C1 segment of cervical spinal cord (tissue), 14 donors: Measurements from ENCODE around the gene CPNE6.

Source experiments
- DNase-seq, 14 donors: peaks; one replicate each; lab custom pipeline; 2025; lab: John Stamatoyannopoulos, UW

The CPNE6 gene

DNA sequence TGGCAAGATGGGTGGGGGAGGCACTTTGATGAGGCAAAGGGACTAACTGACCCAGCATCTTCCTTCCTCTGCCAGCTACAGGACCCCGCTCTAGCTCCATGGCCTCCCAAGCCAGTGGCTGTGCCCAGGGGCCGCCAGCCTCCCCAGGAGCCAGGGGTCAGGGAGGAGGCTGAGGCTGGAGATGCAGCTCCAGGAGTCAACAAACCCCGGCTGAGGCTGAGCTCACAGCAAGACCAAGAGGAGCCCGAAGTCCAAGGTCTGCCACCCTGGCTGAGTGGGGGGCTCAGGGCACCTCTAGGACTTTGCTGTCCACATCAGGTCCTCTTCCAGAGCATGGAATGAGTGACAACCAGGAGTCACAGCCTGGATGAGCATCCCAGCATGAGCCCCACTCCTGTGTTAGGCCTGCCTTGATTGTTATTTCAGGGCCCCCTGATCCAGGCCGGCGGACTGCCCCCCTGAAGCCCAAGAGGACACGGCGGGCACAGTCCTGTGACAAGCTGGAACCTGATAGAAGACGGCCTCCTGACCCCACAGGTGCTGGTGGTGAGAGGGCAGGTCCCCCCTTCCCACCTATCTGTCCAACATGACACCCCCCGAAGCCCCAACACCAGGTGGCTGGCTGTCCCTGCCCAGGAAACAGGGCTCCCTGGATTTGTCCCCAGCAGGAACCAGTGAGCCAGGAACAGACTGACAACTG is 2.5 kb upstream of the CPNE6 start:
- no peak for DNase-seq

DNA sequence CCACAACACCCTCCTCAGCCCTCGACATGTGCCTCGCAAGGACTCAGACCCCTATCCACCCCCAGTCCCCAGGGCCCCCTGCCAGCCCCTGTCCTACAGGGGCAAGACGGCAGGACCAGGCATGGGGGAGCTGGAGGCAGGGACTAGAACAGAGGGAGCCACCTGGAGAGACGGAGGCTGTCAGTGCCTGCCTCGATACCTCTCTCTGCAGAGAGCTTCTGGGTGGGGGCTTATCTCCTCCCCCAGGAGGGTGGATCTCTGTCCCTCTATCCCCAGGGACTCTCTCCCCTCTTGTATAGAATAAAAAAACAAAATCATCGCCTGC is 2.0 kb upstream of the CPNE6 start:
- no peak for DNase-seq

DNA sequence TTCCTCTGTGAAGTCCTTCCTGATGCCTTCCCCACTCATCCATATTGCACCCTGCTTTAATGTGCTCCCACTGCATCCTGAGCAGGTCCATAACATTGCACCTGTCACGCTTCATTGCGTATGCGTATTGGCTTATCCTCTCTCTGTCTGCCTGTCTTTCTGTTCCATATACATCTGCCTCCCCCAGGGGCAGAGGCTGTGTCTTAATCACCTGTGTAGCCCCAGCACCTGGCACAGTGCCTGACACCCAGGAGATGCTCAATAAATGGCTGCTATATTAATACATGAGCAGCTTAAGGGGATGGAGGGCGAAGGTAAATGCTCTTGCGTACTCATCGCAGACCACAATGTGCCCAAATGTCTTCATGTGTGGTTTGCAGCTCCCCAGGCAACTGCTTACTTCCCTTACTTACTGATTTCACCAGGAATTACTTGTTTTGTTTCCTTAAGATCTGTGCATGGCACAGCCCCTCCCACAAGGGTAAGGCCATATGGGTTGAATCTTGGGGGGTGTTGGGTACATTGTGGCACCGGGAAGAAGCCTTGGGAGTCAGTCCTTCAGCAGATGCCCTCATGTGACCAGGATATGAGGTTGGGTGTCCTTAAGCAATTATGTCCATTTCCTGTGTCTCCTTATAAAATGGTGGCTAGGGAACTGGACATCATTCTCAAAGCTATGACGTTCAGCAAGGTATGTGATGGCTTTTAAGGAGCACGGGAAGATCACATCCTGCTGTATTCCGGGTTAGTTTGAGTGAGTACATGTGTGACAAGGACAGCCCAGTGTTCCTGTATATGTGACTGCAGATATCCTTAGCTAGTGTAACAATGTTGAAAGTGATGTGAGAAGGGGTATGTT is 848 bp upstream of the CPNE6 start:
- peak in 1 of 14 donors; percentile 64 for DNase-seq

DNA sequence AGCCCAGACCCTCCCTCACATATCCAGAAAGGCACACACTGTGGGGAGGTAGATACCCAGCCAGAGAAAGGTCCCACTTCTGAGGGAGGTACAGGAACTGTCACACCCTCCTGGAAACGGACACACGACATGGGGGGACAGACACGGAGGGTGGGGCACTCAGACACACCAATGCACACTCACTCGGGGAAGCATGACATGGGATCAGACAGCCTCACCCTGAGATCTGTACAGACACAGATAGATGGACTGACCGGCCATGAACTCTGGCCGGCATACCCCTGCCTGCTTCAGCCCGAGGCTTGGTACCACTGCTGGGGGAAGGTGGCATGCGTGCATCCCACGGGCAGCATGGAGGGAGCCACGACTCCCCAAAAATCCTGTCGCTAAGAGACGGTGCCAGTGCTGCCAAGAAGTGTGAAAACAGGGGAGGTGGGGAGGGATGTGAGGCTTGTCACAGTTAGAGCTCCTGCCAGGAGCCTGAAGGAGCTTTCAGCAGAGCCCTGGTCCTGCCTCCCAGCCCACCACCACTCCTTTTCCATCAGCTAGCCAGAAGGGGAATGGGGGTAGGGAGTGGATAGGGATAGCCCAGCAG is 571 bp downstream of the CPNE6 start:
- DNase-seq: peak in 4 of 14 donors; percentile 30 to 56 (median 48)

DNA sequence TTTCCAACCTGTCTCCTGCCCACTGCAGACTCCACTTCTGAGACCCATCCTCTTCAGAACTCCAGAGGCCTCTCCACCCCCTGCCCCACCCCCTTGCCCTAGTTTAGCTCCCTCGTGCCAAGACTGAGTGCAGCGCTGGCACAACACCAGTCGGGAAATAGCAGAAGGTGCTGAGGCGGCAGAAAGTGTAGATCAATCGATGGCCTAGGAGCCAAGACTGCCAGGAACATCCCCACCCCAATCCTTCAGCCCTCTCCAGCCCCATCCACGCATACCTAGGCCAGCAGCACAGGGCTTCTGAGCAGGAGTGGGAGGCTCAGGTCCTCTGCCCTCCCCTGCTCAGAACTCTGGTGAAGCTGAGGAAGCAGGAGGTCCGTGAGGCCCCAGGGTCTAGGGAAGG is 1.1 kb downstream of the CPNE6 start:
- peak in 6 of 14 donors; percentile 21 to 56 (median 43) for DNase-seq

DNA sequence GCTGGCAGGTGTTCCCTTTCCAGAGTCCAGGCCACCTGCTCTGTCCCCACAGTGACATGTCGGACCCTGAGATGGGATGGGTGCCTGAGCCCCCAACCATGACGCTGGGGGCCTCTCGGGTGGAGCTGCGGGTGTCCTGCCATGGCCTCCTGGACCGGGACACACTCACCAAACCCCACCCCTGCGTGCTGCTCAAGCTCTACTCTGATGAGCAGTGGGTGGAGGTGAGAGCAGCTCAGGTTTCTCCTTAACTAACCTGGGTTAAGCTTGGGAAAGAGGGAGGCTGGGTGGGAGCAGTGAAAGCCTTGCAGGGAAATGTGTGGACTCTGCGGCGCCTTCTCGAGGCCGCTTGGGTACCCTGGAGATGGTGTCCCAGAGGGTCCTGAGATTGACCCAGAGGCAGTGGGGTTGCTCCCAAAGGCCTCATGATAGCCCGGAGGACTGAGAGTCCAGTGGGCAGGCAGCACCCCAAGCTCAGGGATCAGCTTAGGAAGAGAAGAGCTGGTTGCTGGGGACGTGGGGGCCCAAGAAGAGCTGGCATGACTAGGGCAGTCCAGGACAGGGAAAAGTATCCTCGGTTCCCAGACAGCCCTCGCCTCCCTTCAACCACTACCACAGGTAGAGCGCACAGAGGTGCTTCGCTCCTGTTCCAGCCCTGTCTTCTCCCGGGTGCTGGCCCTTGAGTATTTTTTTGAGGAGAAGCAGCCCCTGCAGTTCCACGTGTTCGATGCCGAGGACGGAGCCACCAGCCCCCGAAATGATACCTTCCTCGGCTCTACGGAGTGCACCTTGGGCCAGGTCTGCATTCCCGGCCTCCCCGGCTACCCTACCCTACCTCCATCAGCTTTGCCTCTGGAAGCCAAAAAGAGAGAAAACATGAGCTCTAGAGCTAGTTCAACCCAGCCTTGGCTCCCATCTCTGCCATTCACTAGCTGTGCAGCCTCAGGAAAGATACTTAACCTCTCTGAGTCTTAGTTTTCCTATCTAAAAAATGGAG is 1.8 kb downstream of the CPNE6 start:
- no peak for DNase-seq

DNA sequence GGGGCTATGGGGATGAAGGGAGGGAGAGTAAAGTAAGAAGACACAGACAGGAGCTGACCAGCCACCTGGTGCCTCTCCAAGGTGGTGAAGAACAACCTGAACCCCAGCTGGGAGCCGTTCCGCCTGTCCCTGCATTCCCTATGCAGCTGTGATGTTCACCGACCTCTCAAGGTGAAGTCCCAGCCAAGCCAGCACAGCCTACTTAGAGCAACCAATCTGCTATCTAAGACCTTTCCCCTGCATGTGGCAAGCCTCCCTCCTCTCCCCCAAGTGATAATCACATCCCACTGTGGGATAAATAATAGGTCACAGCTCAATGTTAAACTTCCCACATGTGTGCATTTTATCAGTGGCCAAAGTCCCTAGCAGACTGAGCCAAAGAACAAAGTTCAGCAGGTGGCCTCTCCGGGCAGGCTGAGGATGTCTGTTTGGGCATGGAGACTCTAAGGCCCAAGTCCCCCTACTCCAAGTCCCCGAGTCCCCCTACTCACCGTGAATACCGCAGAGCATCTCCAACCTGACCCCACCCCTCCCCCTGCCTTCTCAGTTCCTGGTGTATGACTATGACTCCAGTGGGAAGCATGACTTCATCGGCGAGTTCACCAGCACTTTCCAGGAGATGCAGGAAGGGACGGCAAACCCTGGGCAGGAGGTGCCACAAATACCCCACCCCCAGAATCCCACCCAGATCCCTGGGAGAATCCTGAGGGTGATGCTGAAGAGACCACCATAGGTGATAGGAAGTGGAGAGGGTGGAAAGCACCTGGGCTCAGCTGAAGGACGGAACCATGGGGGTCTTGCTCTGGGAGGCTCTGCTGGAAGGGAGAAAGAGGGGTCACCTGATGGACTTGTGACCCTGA is 3.5 kb downstream of the CPNE6 start:
- DNase-seq: no peak

DNA sequence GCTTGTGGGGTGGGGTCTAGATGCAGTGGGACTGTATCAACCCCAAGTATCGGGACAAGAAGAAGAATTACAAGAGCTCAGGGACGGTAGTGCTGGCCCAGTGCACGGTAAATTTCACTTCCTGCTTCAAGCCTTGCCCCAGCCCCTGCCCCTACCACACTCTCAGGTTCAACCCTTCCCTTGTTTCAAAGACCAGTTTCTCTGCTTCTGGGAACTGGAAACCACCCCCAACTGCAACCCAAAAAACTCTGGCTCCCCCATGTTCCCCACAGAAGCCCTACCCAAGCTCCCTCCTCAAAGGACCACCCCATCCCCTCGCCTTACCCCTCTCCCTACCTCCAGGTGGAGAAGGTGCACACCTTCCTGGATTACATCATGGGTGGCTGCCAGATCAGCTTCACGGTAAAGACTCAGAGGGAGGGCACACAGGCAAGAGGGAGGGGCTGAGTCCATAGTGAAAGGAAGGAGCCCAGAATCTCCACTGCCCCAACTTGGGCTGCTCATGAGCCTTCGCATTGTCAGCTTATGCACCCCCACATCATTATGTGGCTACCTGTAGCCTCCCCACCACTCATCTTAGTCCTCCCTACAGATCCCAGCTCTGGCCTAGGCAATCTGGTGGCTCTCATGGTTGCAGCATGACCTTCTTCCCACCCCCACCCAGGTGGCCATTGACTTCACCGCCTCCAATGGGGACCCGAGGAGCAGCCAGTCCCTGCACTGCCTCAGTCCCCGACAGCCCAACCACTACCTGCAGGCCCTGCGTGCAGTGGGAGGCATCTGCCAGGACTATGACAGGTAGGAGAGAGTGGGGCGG is 4.3 kb downstream of the CPNE6 start:
- no peak for DNase-seq

DNA sequence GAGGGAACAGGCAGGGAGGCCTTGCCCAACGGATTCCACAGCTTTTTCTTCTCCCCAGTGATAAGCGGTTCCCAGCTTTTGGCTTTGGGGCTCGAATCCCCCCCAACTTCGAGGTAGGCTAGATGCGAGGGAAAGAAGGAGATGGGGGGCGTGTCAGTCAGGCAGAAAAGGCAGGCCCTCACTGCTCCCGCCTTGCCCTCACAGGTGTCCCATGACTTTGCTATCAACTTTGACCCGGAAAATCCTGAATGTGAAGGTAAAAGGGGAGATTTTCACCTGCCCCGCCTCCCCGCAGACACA is 4.9 kb downstream of the CPNE6 start:
- DNase-seq: no peak

DNA sequence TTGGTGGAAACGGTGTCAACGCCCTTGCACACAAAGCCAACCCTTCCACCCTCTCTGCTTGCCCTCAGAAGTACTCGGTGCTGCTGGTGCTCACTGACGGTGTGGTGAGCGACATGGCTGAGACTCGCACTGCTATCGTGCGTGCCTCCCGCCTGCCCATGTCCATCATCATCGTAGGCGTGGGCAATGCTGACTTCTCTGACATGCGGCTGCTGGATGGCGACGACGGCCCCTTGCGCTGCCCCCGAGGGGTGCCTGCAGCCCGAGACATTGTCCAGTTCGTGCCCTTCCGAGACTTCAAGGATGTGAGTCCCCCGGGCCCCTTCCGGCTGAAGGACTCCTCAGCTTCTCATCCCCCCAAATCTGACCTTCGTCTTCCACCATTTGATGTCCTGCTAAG is 5.7 kb downstream of the CPNE6 start:
- no peak for DNase-seq

DNA sequence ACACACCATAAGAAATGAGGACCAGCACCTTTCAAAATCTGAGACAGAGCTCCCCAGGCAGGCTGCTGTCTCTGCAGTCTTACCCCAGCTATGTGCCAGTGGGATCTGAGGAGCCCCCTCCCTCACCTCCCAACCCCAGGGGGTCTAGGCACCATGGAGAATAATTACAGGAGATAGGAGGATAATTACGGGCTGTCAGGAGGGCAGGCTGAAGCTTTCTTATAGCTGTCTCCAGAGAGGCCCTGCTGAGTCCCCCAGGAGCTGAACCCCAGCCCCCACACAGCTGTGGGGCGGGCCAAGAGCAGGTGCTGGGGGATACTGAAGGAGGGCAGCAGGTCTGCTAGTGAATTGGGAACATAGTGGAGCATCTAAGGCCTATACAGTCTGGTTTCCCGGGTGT is 6.8 kb downstream of the CPNE6 start:
- DNase-seq: no peak

DNA sequence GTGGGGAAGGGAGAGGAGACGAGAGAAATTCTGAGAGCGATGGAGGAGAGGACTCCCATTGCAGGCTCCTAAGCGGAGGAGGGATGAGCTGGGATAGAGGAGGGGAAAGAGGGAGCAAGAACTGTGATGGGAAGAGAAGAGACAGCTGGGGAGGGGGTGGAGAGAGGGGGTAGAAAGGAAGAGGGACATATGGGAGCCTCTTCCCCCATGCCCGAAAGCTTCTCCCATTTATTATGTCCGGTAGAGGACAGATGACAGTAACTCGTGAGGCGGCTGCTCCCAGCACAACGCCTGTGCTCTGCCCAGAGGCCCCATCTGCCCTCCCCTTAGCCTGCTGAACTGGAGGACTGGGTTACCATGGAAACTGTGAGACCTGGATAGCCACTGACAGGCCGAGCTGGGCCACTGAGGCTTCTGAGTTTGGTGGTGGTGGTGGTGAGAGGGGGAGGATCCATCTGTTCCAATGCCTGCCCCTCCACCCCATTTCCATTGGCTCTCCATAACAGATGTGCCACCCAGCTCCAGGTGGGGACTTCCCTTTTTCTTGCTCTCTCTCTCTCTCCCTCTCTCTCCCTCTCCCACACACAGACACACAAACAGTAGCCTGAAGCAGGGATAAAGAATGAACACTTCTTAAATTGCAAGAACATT is 8.3 kb downstream of the CPNE6 start:
- DNase-seq: peak in 5 of 14 donors; percentile 6 to 91 (median 16)

DNA sequence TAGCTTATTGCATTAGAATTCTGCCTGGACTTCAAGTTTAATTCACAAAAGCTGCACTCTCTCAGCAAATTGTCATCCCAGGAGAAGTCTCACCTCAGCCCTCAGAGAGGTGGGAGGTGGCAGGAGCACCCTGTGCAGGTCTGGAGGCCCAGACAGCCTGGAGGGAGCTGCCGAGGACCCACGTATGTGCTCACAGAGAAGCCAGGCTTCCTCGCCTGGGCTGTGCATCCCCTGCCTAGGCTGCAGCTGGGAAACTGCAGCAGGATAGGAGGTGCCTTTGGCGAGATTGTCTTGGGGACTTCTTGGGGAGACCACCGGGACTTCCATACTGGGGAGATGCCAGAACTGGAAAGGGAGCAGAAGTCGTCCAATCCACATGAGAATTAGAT is 8.8 kb downstream of the CPNE6 start:
- DNase-seq: peak in 1 of 14 donors; percentile 4

DNA sequence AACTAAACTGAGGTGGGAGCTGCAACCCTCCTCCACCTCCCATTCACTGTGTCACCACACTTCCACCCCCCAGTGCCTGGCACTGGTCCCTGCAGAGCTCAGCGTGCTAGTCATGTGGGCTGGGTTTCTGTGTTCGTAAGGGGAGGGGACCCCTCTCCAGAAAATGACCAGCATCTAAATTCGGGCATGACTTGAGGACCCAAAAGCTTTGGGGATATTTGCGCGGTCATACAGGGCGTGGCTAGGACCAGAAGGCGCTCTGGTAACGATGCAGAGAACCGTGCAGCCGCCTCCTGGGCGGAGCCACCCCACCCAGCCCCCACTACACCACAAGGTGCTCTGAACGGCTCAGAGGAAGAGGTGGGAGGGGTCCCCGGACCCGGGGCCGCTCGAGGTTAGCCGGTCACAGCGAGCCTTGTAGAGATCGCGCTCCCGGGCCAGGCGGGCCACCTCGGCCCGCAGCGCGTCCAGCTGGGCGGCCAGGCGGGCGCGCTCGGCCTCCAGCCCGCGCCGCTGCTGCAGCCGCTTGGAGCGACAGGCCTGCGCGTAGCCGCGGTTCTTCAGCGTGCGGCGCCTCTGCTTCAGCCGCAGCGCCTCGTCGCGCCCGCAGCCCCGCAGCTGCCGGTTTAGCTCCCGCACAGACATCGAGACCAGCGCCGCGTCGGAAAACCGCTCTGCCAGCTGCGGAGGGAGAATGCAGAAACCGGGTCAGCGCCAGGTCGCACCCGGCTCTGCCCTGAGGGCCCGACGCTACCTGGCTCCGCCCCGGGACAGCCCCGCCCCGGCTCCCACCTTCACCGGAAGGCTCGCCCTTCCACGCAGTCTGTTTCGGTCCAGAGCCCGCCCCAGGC is 9.8 kb downstream of the CPNE6 start:
- DNase-seq: peak in 11 of 14 donors; percentile 11 to 80 (median 54)

DNA sequence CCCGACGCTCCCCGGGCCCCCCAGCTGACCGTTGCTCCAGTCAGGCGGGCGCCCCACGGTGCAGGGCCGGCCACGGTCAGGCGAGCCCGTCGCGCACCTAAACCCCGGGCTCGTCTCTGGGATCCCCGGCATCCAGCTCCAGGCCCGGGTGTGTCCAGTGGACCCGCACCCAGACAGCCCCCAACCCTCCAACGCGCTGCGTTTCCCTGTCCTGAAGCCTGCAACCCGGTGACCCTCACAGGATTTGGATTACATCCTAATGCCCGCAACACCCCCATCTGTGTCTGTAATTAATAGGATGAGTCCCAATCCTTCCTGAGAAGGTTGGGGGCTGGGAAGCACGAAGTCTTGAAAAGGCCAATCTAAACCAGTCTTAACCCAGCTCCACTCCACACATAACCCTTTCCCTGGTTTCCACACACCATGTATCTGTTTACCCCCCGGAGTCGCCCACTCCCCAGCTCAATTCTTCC is 10.4 kb downstream of the CPNE6 start:
- peak in 1 of 14 donors; percentile 35 for DNase-seq

DNA sequence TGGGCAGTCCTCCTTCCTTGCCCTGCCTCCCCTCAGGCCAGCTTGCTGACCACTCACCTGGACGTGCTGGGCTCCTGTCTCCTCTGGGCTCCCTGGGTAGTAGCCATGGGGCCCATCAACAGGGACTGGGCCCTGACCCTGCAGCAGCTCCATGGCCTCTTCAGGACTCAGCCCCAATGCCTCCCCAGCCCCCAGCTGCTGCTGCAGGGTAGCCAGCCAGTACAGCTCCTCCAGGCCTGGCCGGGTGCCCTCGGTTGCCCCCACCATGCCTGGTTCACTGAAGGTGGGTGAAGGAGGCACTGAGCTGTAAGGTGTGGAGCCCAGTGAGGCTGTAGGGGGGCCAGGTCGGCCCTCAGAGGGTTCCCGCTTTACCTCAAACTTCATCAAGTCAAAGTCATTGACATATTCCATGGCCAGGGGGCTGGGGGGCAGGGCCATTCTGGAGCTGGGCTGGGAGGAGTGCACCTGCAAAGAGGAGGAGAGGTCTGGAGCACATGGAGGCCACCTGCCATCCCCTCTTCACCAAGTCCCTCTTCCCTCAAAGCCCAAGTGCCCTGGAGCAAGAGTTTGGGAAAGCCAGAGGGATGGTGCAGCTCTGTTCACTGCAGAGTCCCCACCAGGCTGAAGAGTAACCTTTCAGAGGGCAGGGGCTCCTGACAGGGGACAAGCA is 11.2 kb downstream of the CPNE6 start:
- no peak for DNase-seq

DNA sequence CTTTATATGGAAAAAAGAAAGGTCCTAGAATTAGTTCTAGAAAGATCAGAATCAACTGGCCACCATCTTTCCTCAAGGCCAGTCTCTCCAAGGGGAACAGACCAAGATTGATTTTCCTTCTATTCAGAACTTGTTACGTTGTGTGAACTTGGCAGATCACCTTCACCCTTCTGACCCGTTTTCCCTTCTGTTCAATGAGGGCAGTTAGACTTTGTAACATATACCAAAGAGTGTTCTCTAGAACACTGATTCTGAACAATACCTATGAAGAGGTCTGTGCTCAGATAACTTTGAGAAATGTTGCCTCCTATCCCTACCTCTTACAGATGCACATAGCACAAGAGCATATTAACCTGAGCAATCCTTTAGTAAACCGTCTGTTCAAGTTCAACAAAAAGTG is 12.1 kb downstream of the CPNE6 start:
- DNase-seq: no peak

DNA sequence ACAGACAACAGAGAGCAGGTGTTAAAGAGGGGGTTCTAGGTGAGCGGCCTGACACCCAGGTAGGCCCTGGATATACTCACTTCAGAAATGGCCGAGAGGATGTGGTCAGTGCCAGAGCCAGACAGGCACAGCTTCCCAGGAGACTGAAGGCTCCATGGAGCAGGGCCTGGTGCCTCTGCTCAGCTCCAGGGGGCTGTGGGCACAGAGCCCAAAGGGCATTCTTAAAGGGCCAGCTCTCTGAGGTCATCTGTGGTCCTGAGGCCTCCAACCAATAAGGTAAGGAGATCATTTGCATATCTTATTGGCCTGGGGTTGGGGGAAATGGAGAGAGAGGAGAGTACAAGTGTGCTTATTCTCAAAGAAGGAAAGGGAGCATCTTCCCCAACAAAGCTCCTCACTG is 13.1 kb downstream of the CPNE6 start:
- no peak for DNase-seq
